DLD1 (cell line): ENCODE measurements around the gene PHLDA1.

ENCODE experiments used
- in situ Hi-C: cut with HindIII; loops from 2 replicates; pipeline ENCODE4 v1.10.0; 2017; ENCODE audit warnings: low sequenced_read_pairs

Gene PHLDA1

DNA sequence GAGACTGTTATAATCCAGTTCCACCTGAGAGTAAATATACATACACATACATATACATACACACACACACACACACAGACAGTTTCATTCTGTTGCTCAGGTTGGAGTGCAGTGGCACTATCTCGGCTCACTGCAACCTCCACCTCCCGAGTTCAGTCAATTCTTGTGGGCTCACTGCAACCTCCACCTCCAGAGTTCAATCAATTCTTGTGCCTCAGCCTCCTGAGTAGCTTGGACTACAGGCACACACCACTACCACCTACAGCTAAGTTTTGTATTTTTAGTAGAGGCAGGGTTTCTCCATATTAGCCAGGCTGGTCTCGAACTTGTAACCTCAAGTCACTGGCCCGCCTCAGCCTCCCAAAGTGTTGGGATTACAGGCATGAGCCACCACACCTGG lies 8.9 kb upstream of the PHLDA1 start:
- in situ Hi-C loops: loop anchor here (5.0 kb wide), 1 partner anchor 37 kb away; no protein-coding TSS in a partner anchor

DNA sequence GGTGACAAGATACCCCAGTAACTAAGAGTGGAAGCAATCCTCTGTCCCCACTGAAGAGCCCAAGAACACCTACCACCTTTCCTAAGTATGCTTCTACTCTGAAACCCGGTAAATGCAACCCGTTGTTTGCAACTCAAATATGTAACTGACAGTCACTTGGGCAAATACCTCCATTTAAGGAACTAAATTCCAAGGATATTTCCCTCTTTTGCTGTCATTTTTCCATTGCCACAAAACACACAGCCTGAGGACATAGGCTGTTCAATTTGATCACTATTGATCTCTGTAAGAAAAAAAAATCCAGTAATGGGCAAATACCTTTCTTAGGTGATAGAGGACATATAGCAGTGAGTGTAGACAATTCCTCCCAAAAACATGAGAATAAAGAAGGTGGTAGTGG lies 6.6 kb upstream of the PHLDA1 start:
- in situ Hi-C loops: no loop called here

DNA sequence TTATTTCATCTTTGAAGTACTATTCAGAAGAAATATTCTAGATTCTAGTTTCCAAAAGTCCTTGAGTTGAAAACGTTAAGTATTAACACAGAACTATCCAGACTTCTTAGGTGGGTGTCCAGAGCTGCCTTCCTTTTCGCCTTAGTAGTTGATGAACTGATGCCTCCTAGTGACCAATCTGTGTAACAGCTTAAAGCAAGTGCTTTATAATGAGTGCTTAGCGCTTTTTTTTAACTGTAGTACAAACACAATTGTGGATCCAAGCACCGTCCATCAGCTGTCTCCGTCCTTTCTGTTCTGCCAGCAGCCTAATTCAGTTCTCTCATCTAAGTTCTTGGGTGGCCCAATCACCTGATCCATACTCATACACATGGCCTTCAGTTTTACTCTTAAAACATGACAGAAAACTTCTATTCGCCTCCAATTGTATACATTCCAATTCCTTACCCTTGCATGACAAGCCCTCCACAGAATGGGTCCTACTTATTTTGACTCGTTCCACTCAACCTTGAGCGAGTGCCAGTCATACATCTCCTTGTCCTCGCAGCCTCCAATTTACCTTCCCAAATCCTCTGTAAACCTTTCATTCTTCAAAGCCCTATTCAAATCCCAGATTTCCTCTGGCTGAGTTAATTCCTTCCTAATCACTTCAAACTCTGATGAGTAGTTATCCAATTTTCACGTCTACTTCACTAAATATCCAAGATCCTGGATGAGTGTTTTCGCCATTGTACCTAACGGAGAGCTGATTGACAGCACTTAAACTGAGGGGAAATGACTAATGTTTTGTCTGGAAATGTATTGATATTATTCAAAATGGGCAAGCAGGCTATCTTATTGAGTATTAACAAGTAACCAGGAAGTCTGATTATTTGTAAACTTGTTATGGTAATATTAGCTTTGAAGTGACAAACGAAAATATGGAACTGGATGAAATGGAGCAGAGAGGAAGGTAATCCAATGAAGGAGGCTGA lies 5.8 kb upstream of the PHLDA1 start:
- in situ Hi-C loops: no loop called here

DNA sequence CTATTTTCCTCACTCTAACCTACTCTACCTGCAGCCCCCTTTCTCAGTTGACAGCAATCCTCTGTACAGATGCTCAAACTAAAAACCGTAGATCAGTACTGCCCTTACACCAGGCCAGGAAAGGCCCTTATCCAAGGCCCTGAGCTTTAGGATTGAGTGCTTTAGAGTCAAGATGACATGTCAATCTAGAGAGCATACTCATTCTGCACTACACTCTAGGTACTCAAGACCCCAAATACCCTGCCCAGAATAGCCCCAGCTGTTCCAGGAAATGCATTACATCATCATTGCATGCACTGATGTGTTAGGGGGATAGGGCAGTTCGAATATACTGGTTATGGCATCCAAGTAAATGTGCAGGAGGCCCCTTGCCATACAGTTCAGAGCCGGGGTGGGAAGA lies 3.5 kb upstream of the PHLDA1 start:
- in situ Hi-C loops: no loop called here

DNA sequence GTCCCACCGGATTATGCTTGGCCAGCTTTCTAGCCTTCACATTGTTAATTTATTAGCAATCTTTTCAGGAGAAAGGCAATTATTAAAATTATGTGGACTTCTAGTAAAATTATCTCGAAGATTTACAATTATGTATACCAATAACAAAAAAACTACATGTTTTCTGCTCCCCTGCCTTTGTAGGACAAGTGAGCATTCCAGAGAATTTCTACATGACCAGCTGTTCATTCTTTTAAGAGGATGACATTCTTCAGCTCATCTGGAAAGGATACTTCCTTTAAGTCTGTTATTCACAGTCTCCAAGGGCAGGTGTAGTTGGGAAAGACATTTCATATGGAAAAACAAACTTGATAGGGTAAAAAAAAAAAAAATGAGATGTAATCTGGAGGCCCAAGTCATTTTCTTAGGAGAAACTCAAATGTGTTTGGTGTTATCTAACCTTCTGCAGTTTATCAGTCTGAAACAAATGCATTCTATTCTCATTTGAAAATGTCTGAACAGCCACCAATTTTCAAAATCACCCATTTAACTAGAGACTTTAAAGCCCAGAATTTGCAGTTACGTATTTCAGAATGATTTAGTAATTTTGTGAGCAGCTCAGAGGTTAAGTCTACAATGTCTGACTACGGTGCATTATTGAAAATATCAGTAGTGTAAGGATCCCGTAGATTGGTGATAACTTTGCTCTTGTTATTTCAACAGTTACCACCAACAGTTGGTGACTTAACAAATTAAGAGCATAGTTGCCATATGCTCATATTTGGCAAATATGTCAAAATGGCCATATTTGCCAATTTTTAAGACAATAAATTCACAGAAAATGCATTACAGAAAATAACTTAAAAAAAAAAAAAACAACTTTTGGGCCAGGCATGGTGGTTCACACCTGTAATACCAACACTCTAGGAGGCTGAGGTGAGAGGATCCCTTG lies 1.8 kb upstream of the PHLDA1 start:
- in situ Hi-C loops: no loop called here

DNA sequence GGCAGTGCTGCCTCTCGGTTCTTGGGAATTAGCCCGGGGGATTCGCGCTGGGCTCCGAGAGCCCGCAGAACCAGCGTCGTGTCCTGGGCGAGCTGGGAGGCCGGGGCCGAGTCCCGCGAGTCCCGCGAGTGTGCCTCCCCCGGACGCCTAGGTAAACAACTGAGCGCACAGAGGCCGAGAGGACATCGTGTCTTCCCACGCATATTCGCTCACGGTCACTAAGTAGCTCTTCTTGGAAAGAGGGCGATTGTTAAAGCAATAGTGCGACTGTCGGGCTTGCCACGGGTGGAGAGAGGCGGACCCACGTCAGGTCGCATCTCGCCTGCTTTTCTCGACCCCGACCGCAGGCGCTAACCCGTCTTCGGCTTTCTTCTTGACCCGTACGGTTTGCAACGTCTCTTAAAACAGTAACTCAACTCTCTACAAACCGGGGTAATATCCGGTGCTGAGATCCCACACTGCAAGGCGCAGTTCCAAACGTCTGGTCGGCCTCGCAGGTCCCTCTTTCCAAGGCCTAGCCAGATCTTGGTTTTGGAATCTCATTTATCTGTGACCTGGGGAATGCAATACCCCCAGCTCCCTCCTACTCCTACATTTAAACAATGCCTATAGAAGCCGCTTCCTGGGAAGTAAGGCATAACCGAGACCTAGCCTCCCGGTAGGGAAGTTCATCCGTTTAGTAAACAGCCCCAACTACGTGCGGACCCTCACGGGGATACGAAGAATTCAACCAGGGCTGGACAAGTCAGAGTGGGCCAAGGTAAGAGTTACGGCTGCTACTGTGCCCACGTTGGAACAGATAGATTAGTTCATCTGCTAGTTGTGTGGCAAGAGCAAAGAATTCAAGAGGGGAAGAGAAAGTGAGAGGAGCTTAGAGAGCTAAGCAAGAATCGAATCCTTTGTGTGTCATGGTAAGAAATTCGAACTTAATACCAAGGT lies 736 bp upstream of the PHLDA1 start:
- in situ Hi-C loops: no loop called here

DNA sequence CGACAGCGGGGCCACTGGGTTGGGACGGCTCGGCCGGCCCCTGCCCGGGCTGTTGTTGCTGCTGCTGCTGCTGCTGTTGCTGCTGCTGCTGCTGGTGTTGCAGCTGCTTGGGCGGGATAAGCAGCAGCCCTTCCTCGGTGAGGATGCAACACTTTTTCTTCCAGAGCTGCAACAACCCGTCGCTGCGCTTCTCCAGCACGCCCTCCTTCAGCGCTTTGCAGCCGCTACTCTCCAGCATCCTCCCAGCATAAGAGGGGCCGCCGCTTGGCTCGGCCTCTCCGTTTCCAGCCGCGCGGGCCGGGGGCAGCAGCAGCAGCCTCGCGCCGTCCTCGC lies 529 bp downstream of the PHLDA1 start:
- in situ Hi-C loops: no loop called here

DNA sequence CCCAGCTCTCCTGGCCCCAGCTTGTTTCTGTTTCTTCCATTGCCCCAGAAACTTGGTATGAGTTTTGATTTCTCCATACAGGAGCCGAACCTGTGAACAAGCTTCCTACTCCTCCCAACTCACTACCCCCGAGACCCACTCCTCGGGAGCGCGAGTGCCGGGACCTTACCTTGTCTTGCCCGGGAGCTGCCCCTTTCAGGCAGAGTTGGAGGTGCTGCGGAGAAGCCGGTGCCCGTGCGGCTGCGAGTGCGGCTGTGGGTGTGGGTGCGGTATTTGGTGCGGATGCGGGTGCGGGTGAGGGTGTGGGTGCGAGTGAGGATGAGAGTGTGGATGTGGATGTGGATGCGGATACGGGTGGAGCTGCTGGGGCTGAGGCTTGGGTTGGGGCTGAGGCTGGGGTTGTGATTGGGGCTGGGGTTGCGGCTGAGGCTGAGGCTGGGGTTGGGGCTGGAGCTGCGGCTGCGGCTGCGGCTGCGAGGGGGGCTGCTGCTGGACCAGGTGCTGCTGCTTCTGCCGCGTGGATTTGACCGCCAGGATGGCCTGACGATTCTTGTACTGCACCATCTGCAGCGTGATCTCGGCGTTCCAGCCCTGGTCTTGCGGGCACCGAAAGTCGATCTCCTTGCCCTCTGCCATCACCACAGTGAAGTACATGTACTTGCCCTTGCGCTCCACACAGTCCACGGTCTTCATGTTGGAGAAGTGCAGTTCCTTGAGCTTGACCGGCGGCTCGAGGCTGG lies 1.1 kb downstream of the PHLDA1 start:
- in situ Hi-C loops: no loop called here

DNA sequence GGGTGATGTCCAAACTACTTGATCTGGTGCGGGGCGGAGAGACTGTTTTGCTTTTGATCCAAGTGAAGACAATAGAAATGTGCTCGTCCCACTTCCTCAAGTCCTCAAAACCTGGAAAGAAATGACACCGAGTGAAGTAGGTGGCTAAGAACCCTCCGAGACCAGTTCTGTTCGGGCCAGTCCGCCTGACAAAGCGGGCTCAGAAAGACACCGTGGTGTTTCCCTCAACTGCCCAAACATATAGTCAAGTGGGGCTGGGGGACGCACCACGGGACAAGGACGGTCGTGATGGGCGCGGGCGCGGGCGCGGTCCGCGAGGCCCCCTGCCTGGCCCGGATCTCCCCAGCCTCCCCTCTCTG lies 1.6 kb downstream of the PHLDA1 start:
- in situ Hi-C loops: no loop called here

DNA sequence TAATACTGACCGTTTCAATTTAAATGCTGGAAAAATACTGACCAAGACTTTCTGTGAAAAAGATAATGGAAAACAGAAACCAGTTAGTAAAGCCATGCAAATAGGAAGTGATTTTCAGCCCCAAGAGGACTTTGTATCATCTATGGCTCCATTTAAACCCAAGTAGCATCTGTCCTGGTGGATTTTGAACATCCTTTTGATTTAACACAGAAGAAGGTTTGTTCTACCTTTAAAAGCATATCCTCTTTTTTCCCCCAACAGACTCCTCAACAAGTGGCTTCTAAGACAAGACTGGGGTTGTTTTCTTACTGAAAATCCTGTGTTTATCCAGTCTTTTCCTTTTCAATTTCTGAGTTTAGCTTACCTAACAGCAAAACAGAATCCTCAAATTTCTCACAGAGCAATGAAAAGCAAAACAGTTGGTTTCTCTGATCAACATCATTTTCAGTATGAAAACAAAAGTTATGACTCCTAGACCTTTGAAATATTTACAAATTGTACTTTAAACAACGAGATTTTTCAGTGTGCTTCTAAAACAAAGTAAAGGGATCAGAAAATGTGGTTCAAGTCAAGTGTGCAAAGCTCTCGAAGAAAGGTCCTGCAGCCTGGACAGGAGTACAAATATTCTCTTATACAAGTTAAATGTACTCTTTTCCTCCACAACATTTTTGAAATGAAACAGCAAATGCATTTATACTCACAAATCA lies 2.9 kb downstream of the PHLDA1 start:
- in situ Hi-C loops: no loop called here

DNA sequence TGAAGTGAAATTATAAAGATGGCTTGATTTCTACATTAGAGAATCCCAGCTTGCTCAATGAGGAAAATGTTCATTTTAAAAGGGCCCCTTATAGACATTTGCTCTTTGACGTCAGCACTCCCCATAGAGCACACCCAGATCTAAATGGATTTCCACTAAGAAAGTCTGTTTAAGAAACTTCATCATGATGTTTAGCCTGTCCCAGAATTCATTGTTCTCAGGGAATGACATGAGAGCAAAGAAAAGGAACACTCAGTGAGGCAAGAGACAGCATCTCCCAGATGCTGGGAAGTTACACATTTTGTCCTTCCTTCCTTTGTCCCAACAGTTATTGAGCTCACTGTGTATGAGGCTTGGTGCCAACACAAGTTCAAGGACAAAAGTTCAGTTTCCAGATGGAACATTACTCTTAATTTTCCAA lies 4.9 kb downstream of the PHLDA1 start:
- in situ Hi-C loops: no loop called here

DNA sequence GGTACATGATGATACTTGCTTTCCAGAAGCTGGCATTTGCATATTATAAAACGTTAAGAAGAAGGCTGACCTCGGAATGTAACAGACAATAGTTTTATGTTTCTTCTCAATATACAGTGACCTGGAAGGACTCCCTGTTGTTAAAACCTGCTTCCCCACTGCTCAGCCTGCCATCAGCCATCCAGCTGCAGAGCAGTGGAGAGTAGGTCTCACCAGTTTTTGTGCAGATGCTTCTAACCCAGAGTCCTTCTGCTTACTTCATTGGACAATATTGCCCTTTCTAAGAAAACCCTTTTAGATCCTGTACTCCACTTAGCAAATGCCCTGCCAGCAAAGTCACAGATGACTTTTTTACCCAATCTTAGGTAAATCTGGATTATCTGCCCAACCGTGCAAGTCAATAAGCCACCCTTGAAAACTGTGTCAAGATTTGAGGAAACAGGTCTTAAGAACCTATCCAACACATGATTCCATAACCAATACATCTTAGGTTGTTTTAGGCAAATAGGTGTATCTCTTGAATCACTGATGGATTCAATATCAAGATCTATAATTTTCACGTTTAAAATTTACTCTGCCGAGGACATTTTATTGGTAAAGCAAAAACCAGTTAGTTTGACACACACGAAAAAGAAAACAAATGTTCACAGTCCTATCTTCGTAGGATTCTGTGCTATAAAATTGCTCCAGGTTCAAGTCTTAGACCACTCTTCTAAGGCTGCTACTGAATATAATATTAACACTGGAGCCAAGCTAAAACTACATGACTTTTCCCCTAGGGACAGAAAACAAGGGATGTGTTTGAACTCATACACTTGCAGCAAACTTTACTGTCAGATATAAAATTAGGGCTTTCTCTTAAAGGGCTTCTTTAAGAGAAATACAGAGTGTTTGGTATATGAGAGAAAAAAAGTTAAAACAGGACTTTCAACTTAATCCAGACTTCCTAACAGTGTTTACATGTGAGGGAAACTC lies 5.7 kb downstream of the PHLDA1 start:
- in situ Hi-C loops: no loop called here

DNA sequence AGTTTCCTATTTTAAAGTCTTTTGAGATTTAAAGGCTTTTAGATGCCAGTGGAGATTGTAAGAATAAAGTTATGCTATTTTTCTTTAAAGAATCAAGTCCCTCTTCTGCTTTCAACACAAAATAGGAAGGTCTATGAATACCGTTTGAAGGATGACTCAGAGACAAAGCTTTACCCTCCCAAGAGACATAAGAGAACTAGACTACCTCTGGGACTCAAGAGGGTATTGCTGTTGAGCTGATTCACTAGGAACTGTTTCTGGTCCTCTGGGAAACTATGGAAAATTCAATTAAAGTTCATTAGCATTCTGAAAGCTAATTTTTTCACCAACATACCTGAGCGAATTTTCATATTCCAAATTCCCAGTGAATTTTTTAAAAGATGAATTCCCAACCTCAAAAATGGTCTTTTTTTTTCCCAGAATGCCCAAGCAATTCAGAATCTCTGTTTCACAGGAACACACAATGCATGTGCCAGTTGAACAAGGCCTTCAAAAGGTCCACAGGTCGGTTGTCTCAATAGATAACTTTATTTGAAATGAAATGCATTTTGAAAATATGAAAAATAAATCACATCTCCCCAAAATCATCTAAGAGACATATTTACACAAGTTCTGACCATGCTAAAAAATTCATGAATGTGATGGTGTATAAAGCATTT lies 6.5 kb downstream of the PHLDA1 start:
- in situ Hi-C loops: no loop called here

DNA sequence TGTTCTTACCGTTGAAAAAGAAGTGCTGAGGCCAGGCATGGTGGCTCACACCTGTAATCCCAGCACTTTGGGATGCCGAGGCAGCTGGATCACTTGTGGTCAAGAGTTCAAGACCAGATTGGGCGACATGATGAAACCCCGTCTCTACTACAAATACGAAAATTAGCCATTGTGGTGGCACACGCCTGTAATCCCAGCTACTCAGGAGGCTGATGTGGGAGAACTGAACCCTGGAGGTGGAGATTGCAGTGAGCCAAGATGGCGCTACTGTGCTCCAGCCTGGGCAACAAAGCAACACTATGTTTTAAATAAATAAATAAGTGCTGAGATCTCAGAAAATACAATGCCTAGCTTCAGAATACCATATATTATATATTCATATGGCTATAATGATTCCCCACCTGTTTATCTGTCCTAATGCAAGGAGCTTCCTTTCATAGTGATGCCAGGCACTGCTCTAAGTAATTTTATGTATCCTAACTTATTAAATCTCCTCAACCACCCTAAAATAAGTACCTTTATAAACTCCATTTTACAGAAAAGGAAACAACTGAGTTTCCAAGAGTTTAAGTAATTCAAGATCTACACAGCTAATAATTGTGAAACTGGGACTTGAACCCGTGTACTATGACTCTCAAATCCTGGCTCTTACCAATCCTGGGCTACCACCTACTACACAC lies 7.3 kb downstream of the PHLDA1 start:
- in situ Hi-C loops: no loop called here

DNA sequence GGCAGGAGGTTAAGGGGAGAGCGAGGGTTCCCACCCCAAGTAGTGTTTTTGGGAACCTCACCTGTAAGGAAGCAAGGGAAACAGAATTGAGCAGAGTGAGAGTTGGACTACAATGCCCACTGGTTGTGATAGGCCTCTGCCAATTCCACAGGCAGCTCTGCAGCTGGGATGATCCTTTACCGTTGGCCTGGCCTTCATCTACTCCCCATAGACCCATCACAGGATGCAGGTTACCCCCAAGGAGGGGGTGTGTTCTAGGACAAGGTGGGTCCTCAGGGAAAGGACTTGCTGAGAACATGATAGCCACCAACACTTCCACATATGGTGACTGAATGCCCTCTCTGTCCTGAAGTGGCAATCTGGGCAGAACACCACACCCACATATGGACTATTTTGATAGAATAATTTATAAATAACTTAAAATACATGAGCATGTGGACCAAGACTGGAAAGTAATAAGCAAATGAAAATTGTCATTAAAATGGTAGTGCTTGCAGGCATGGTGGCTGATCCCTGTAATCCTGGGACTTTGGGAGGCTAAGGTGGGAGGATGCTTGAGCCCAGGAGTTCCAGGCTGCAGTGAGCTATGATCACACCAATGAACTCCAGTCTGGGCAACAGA lies 8.4 kb downstream of the PHLDA1 start:
- in situ Hi-C loops: no loop called here

DNA sequence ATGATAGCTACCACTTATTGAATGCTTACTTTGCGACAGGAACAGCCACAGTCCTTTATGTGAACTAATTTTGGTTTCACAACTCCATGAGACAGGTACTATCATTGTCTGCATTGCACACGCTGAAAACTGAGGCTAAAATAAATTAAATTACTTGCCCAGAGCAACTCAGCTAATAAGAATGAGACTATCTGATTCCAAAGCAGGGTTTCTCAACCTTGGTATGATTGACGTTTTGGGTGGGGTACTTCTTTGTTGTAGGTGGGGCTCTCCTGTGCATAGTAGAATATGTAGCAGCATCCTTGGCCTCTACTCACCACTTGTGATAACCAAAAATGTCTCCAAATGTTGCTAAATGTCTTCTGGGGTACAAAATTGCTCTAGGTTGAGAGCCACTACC lies 9.1 kb downstream of the PHLDA1 start:
- in situ Hi-C loops: no loop called here
